IMR-90 (cell line): ENCODE data around the gene MLIP. TPM values are rescaled to one million over a fixed set of nuclear protein-coding genes. Genes with fewer than 3 reads are reported as not detected.

Source experiments
- ATAC-seq: fragments of 200-7000 bp; cut with Tn5 transposase; 2 replicates; pipeline ENCODE4 v1.9.1; 2020; ENCODE audit warnings: low read depth, mild to moderate bottlenecking, moderate library complexity
- BruUV-seq: library from RNA; stranded (reverse); fragments of 400-500 nt; replicated peaks from 2 replicates; lab custom pipeline; 2021; lab: Mats Ljungman, UMichigan
- CTCF ChIA-PET: fragments of 300-600 bp; formaldehyde crosslinking; extraction: SDS; loops from one replicate; lab custom pipeline; 2021; ENCODE audit warnings: antibody characterized with exemption; lab: Yijun Ruan, JAX
- POLR2A ChIA-PET: fragments of 300-600 bp; sonication (Branson Sonifier 250); formaldehyde crosslinking; loops from one replicate; lab custom pipeline; 2022; ENCODE audit warnings: antibody characterized with exemption; ENCODE audit not compliant: unreplicated experiment; lab: Charles Lee
- DNase-seq: peaks from one replicate; pipeline ENCODE4 v3.0.0; 2013
- H2AFZ ChIP-seq: replicated peaks from 2 replicates; pipeline ENCODE3; 2013; ENCODE audit warnings: low read length, mild to moderate bottlenecking; ENCODE audit not compliant: poor library complexity
- H2AK5ac ChIP-seq: 2 replicates; pipeline ENCODE4 v1.6.1; 2013; ENCODE audit warnings: low read depth, low read length, inconsistent platforms
- H2AK9ac ChIP-seq: replicated peaks from 2 replicates; pipeline ENCODE3; 2013; ENCODE audit warnings: mild to moderate bottlenecking, low read depth, low read length, moderate library complexity; ENCODE audit not compliant: poor library complexity
- H2BK120ac ChIP-seq: 2 replicates; pipeline ENCODE4 v1.6.1; 2013; ENCODE audit warnings: low read depth, low read length, inconsistent platforms
- H2BK15ac ChIP-seq: 3 replicates; pipeline ENCODE4 v1.6.1; 2013; ENCODE audit warnings: low read depth, low read length, inconsistent platforms
- H2BK20ac ChIP-seq: 2 replicates; pipeline ENCODE4 v1.6.1; 2013; ENCODE audit warnings: low read depth, mild to moderate bottlenecking, inconsistent platforms, low read length, moderate library complexity
- H2BK5ac ChIP-seq: 2 replicates; pipeline ENCODE4 v1.6.1; 2013; ENCODE audit warnings: mild to moderate bottlenecking, low read depth, low read length, inconsistent platforms; ENCODE audit not compliant: poor library complexity, severe bottlenecking
- H3K14ac ChIP-seq: replicated peaks from 2 replicates; pipeline ENCODE4 v1.6.1; 2013; ENCODE audit warnings: low read depth, low read length, inconsistent platforms
- H3K18ac ChIP-seq: 2 replicates; pipeline ENCODE4 v1.6.1; 2013; ENCODE audit warnings: low read depth, low read length, control low read depth
- H3K23ac ChIP-seq: 2 replicates; pipeline ENCODE4 v1.6.1; 2013; ENCODE audit warnings: low read depth, low read length, inconsistent platforms
- H3K27ac ChIP-seq: 2 replicates; pipeline ENCODE4 v1.5.1; 2013; ENCODE audit warnings: mild to moderate bottlenecking, control low read depth, low read length; ENCODE audit not compliant: insufficient read depth
- H3K27me3 ChIP-seq: 2 replicates; pipeline ENCODE4 v1.6.1; 2013; ENCODE audit warnings: low read length; ENCODE audit not compliant: control insufficient read depth, insufficient read depth
- H3K36me3 ChIP-seq: 2 replicates; pipeline ENCODE4 v1.6.1; 2013; ENCODE audit warnings: low read length, mixed read lengths; ENCODE audit not compliant: control insufficient read depth, insufficient read depth
- H3K4ac ChIP-seq: 2 replicates; pipeline ENCODE4 v1.6.1; 2013; ENCODE audit warnings: low read depth, low read length, inconsistent platforms
- H3K4me1 ChIP-seq: 2 replicates; pipeline ENCODE4 v1.6.1; 2013; ENCODE audit warnings: low read length, mixed read lengths; ENCODE audit not compliant: control insufficient read depth, insufficient read depth
- H3K4me2 ChIP-seq: 2 replicates; pipeline ENCODE4 v1.6.1; 2013; ENCODE audit warnings: low read depth, mild to moderate bottlenecking, control low read depth, low read length, moderate library complexity
- H3K4me3 ChIP-seq: 2 replicates; pipeline ENCODE4 v1.5.1; 2013; ENCODE audit warnings: low read depth, mild to moderate bottlenecking, control low read depth, low read length, moderate library complexity; ENCODE audit not compliant: insufficient read depth
- H3K56ac ChIP-seq: 2 replicates; pipeline ENCODE4 v1.6.1; 2013; ENCODE audit warnings: low read length, inconsistent platforms; ENCODE audit not compliant: insufficient read depth; ENCODE audit errors: extremely low read depth
- H3K79me1 ChIP-seq, 2 experiments: 2 replicates each; pipeline ENCODE4 v1.6.1; 2013; ENCODE audit warnings: low read length in 2 of 2, inconsistent platforms in 1 of 2, low read depth in 1 of 2
- H3K9ac ChIP-seq: 2 replicates; pipeline ENCODE4 v1.6.1; 2013; ENCODE audit warnings: low read depth, low read length, control low read depth
- H3K9me1 ChIP-seq: 2 replicates; pipeline ENCODE4 v1.6.1; 2013; ENCODE audit warnings: low read length, inconsistent platforms; ENCODE audit not compliant: insufficient read depth
- H3K9me3 ChIP-seq: 2 replicates; pipeline ENCODE4 v1.6.1; 2013; ENCODE audit warnings: low read length; ENCODE audit not compliant: control insufficient read depth, insufficient read depth
- H4K20me1 ChIP-seq: 2 replicates; pipeline ENCODE4 v1.6.1; 2013; ENCODE audit warnings: low read length, inconsistent platforms; ENCODE audit not compliant: insufficient read depth
- H4K5ac ChIP-seq: 2 replicates; pipeline ENCODE4 v1.6.1; 2013; ENCODE audit warnings: mild to moderate bottlenecking, low read depth, low read length, control low read depth
- H4K8ac ChIP-seq, 2 experiments: 2 replicates each; pipeline ENCODE4 v1.6.1; 2013; ENCODE audit warnings: low read depth in 2 of 2, low read length in 2 of 2, control low read depth in 1 of 2, inconsistent platforms in 1 of 2
- H4K91ac ChIP-seq: 2 replicates; pipeline ENCODE4 v1.6.1; 2013; ENCODE audit warnings: low read depth, low read length, inconsistent platforms; ENCODE audit not compliant: insufficient read depth
- BHLHE40 ChIP-seq: fragments of 150-350 bp; IDR thresholded peaks from 2 replicates; pipeline ENCODE4 v1.6.1; 2016; ENCODE audit warnings: mild to moderate bottlenecking, low read depth, low read length
- CEBPB ChIP-seq: IDR thresholded peaks from 2 replicates; pipeline ENCODE4 v1.6.1; 2012; ENCODE audit warnings: low read depth, low read length, improper control_type of control experiment
- CHD1 ChIP-seq: IDR thresholded peaks from 2 replicates; pipeline ENCODE4 v1.6.1; 2012; ENCODE audit warnings: low read depth, low read length, improper control_type of control experiment
- FOS ChIP-seq: fragments of 150-350 bp; IDR thresholded peaks from 2 replicates; pipeline ENCODE4 v1.6.1; 2016; ENCODE audit warnings: low read depth, low read length
- MAFK ChIP-seq: IDR thresholded peaks from 2 replicates; pipeline ENCODE4 v1.6.1; 2012; ENCODE audit warnings: low read depth, low read length, improper control_type of control experiment
- MAZ ChIP-seq: IDR thresholded peaks from 2 replicates; pipeline ENCODE4 v1.6.1; 2012; ENCODE audit warnings: low read depth, mild to moderate bottlenecking, low read length, improper control_type of control experiment, moderate library complexity, borderline replicate concordance
- MXI1 ChIP-seq: IDR thresholded peaks from 2 replicates; pipeline ENCODE4 v1.6.1; 2012; ENCODE audit warnings: low read depth, mild to moderate bottlenecking, low read length, moderate library complexity, borderline replicate concordance
- NFE2L2 ChIP-seq: fragments of 150-350 bp; IDR thresholded peaks from 2 replicates; pipeline ENCODE4 v1.6.1; 2016; ENCODE audit warnings: low read depth, mild to moderate bottlenecking, low read length
- POLR2A ChIP-seq: IDR thresholded peaks from 2 replicates; pipeline ENCODE4 v1.6.1; 2012; ENCODE audit warnings: mild to moderate bottlenecking, low read depth, low read length
- RAD21 ChIP-seq: IDR thresholded peaks from 2 replicates; pipeline ENCODE4 v1.6.1; 2012; ENCODE audit warnings: low read length, improper control_type of control experiment
- RCOR1 ChIP-seq: IDR thresholded peaks from 2 replicates; pipeline ENCODE4 v1.6.1; 2012; ENCODE audit warnings: mild to moderate bottlenecking, low read length, improper control_type of control experiment; ENCODE audit not compliant: insufficient replicate concordance
- RFX5 ChIP-seq: IDR thresholded peaks from 2 replicates; pipeline ENCODE4 v1.8.0; 2012; ENCODE audit warnings: low read depth, mild to moderate bottlenecking, low read length, moderate library complexity
- SMC3 ChIP-seq: fragments of 150-350 bp; IDR thresholded peaks from 2 replicates; pipeline ENCODE4 v1.6.1; 2016; ENCODE audit warnings: low read depth, mild to moderate bottlenecking, antibody characterized with exemption, low read length, moderate library complexity
- WGBS, 2 experiments: methylation state at CpG; one replicate each; pipeline versions ENCODE4 v1.1.5 to v1.1.7; 2013; ENCODE audit warnings: missing lambda C conversion rate in 2 of 2; ENCODE audit not compliant: insufficient read length in 1 of 2; ENCODE audit errors: extremely low coverage in 2 of 2; 5-methylcytosine and 5-hydroxymethylcytosine counted together
- dilution Hi-C: fragments of 300-500 bp; cut with HindIII; formaldehyde crosslinking; loops from one replicate; pipeline ENCODE4 v1.14.3; 2018; ENCODE audit warnings: low sequenced_read_pairs; ENCODE audit not compliant: unreplicated experiment
- in situ Hi-C: fragments of 300-500 bp; cut with MboI; formaldehyde crosslinking; loops from 3 replicates; pipeline ENCODE4 v1.14.3; 2019; ENCODE audit warnings: low sequenced_read_pairs, inconsistent platforms, mixed read lengths
- intact Hi-C: fragments of 100-400 bp; cut with micrococcal nuclease; formaldehyde crosslinking; loops from 2 replicates; pipeline ENCODE4 v1.10.0; 2022
- polyA plus RNA-seq, 3 experiments: library from polyadenylated mRNA; depleted of rRNA; stranded (reverse); fragments of >200 nt; gene quantifications; 2 replicates each; pipeline ENCODE4 v1.2.3, GENCODE V29; 2012; ENCODE audit warnings: low replicate concordance in 1 of 3
- total RNA-seq: library from RNA; depleted of rRNA; stranded (reverse); fragments of >200 nt; gene quantifications from 2 replicates; pipeline ENCODE4 v1.2.3, GENCODE V29; 2012
- TF ChIP-seq, protein P1 (sequence below): conservative IDR thresholded peaks from 2 replicates; pipeline ENCODE4 v1.5.1; 2012; ENCODE audit warnings: mild to moderate bottlenecking, low read depth, low read length, improper control_type of control experiment
- TF ChIP-seq, protein P2 (sequence below): fragments of 150-350 bp; IDR thresholded peaks from 2 replicates; pipeline ENCODE4 v1.6.1; 2017; ENCODE audit warnings: mild to moderate bottlenecking, antibody characterized with exemption, low read length, low read depth
- TF ChIP-seq, protein P3 (sequence below): fragments of 150-350 bp; IDR thresholded peaks from 2 replicates; pipeline ENCODE4 v1.6.1; 2016; ENCODE audit warnings: low read depth, mild to moderate bottlenecking, low read length, moderate library complexity, borderline replicate concordance

The MLIP gene
- total and polyA plus RNA-seq, 2 of the 4 experiments (the other 2 are of a cell fraction): not detected

DNA sequence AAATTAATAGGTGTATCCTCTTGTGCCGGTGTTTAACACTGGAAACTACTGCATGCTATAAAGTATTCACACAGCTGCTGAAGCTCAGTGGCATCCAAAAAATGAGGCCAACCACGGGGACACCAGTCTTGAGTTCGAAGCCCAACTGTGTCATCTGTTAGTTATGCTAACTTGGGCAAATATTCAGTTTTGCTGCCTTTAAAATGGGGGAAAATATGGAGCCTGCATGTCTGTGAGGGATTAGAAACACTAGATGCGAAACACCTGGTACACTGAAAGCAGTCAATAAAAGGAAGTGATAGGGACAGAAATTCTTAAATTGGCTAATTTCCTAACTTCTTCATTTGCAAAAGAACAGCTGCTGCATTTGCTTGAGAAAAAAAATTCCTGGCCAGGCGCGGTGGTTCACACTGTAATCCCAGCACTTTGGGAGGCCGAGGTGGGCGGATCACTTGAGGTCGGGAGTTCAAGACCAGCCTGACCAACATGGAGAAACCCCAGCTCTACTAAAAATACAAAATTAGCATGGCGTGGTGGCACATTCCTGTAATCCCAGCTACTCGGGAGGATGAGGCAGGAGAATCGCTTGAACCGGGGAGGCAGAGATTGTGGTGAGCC is 36.6 kb upstream of the MLIP start:
- intact Hi-C loops: no loop called here
- no peak overlapping the region for H2AFZ ChIP-seq
- DNase-seq (no peak), ATAC-seq (peak; percentile 32; the same call in 1 of the 2 replicates)
- H3K23ac ChIP-seq: no peak overlapping the region
- no peak overlapping the region for H3K4ac ChIP-seq
- H3K4me2 ChIP-seq: no peak overlapping the region
- no peaks in the 10 kb centered on the region for H3K9me3 ChIP-seq
- WGBS, 2 experiments: 51% methylated on average over 3 of the region's 13 CpGs; no CpG with 5 or more reads in 1 of the 2 experiments
- no peak overlapping the region for H2BK5ac ChIP-seq
- no peak overlapping the region for H4K91ac ChIP-seq
- no peak overlapping the region for H3K14ac ChIP-seq
- no peak overlapping the region for H3K56ac ChIP-seq
- dilution Hi-C loops: no loop called here
- ChIA-PET POLR2A (no interaction called here), CTCF (no interaction called here)
- H2AK5ac ChIP-seq: no peak overlapping the region
- H3K27me3 ChIP-seq: no peaks in the 10 kb centered on the region
- no peaks in the 10 kb centered on the region for H3K36me3 ChIP-seq
- no peak overlapping the region for H2BK20ac ChIP-seq
- in situ Hi-C loops: no loop called here
- peaks cover 5% of the 10 kb centered on the region; the same call in 1 of the 2 replicates for H3K4me1 ChIP-seq
- no peak overlapping the region for H4K8ac ChIP-seq
- no peak overlapping the region for H3K18ac ChIP-seq
- H3K9me1 ChIP-seq: no peaks in the 10 kb centered on the region
- no peak overlapping the region for H3K9ac ChIP-seq
- no TSS peak for BruUV-seq
- no peak overlapping the region for H2BK15ac ChIP-seq
- H2BK120ac ChIP-seq: no peak overlapping the region
- no peak overlapping the region for H2AK9ac ChIP-seq
- H3K79me1 ChIP-seq: no peaks in the 10 kb centered on the region
- TF ChIP-seq CHD1 (no peak), CEBPB (no peak), MAFK (no peak), POLR2A (no peak), RAD21 (no peak), MAZ (no peak), RFX5 (no peak), NFE2L2 (no peak), MXI1 (no peak), FOS (no peak), RCOR1 (no peak), SMC3 (no peak), BHLHE40 (no peak)
- TF ChIP-seq, protein P1, sequence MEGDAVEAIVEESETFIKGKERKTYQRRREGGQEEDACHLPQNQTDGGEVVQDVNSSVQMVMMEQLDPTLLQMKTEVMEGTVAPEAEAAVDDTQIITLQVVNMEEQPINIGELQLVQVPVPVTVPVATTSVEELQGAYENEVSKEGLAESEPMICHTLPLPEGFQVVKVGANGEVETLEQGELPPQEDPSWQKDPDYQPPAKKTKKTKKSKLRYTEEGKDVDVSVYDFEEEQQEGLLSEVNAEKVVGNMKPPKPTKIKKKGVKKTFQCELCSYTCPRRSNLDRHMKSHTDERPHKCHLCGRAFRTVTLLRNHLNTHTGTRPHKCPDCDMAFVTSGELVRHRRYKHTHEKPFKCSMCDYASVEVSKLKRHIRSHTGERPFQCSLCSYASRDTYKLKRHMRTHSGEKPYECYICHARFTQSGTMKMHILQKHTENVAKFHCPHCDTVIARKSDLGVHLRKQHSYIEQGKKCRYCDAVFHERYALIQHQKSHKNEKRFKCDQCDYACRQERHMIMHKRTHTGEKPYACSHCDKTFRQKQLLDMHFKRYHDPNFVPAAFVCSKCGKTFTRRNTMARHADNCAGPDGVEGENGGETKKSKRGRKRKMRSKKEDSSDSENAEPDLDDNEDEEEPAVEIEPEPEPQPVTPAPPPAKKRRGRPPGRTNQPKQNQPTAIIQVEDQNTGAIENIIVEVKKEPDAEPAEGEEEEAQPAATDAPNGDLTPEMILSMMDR: no peak
- TF ChIP-seq, protein P2, sequence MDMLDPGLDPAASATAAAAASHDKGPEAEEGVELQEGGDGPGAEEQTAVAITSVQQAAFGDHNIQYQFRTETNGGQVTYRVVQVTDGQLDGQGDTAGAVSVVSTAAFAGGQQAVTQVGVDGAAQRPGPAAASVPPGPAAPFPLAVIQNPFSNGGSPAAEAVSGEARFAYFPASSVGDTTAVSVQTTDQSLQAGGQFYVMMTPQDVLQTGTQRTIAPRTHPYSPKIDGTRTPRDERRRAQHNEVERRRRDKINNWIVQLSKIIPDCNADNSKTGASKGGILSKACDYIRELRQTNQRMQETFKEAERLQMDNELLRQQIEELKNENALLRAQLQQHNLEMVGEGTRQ: no peak
- TF ChIP-seq, protein P3, sequence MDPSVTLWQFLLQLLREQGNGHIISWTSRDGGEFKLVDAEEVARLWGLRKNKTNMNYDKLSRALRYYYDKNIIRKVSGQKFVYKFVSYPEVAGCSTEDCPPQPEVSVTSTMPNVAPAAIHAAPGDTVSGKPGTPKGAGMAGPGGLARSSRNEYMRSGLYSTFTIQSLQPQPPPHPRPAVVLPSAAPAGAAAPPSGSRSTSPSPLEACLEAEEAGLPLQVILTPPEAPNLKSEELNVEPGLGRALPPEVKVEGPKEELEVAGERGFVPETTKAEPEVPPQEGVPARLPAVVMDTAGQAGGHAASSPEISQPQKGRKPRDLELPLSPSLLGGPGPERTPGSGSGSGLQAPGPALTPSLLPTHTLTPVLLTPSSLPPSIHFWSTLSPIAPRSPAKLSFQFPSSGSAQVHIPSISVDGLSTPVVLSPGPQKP: no peak
- H4K20me1 ChIP-seq: no peaks in the 10 kb centered on the region
- no peak overlapping the region for H4K5ac ChIP-seq
- H3K27ac ChIP-seq: no peak overlapping the region
- no peak overlapping the region for H3K4me3 ChIP-seq
